ENCODE results near the gene ZDHHC11B. TPM values are rescaled to one million over a fixed set of nuclear protein-coding genes. Genes with fewer than 3 reads are reported as not detected.
"Not testable (repeated sequence)": the region's sequence is repeated elsewhere in the genome, so short reads cannot be mapped to it uniquely, and the experiment has no call there.

Gene ZDHHC11B
- total RNA-seq, 1 donor from 2014 or later = 0.09 TPM

GRCh38 chr5:794948-795347 lies 10.4 kb upstream of the ZDHHC11B start:
- DNase-seq; H3K9me3 Mint-ChIP-seq; intact Hi-C loops (cut with micrococcal nuclease); ATAC-seq (ENCODE audit: low read depth); H3K36me3 Mint-ChIP-seq (ENCODE audit: low read depth); POLR2A ChIA-PET; CTCF ChIA-PET; H3K4me1 Mint-ChIP-seq; H3K27ac Mint-ChIP-seq; H3K4me3 Mint-ChIP-seq: not testable (repeated sequence)
- H3K27me3 Mint-ChIP-seq = peaks cover 25% of the 10 kb centered on the region

- ATAC-seq (ENCODE audit: low read depth); DNase-seq; H3K4me3 Mint-ChIP-seq; H3K9me3 Mint-ChIP-seq; POLR2A ChIA-PET; intact Hi-C loops (cut with micrococcal nuclease); CTCF ChIA-PET; H3K27ac Mint-ChIP-seq; H3K36me3 Mint-ChIP-seq (ENCODE audit: low read depth); H3K4me1 Mint-ChIP-seq: not testable (repeated sequence)
- peaks cover 18% of the 10 kb centered on the region for H3K27me3 Mint-ChIP-seq
Measured at GRCh38 chr5:788703-789102, 4.2 kb upstream of the ZDHHC11B start.

- DNase-seq; H3K9me3 Mint-ChIP-seq; CTCF ChIA-PET; H3K4me3 Mint-ChIP-seq; POLR2A ChIA-PET; intact Hi-C loops (cut with micrococcal nuclease); H3K27ac Mint-ChIP-seq; H3K4me1 Mint-ChIP-seq; H3K36me3 Mint-ChIP-seq (ENCODE audit: low read depth); ATAC-seq (ENCODE audit: low read depth): not testable (repeated sequence)
- peaks cover 18% of the 10 kb centered on the region for H3K27me3 Mint-ChIP-seq
Measured at GRCh38 chr5:787857-788233, 3.3 kb upstream of the ZDHHC11B start.

- H3K27ac Mint-ChIP-seq; intact Hi-C loops (cut with micrococcal nuclease); H3K9me3 Mint-ChIP-seq; DNase-seq; ATAC-seq (ENCODE audit: low read depth); H3K36me3 Mint-ChIP-seq (ENCODE audit: low read depth); CTCF ChIA-PET; POLR2A ChIA-PET; H3K4me3 Mint-ChIP-seq; H3K4me1 Mint-ChIP-seq: not testable (repeated sequence)
- peaks cover 18% of the 10 kb centered on the region for H3K27me3 Mint-ChIP-seq
Measured at GRCh38 chr5:787224-787856, 2.8 kb upstream of the ZDHHC11B start.

- ATAC-seq (ENCODE audit: low read depth) (peak; percentile 13), DNase-seq (peak; percentile 34)
- H3K4me1 Mint-ChIP-seq; POLR2A ChIA-PET; H3K9me3 Mint-ChIP-seq; H3K27ac Mint-ChIP-seq; CTCF ChIA-PET; H3K36me3 Mint-ChIP-seq (ENCODE audit: low read depth): not testable (repeated sequence)
- Mint-ChIP-seq H3K4me3 (peak overlapping the region; percentile 75), H3K27me3 (peaks cover 15% of the 10 kb centered on the region)
- intact Hi-C loops (cut with micrococcal nuclease) = loop anchor here (2.0 kb wide), 1 partner anchor 92 kb away; the partner anchor contains the start of gene TPPP
Measured at GRCh38 chr5:785181-785705, 714 bp upstream of the ZDHHC11B start.

- peak overlapping the region; percentile 55 for H3K4me3 Mint-ChIP-seq
- H3K36me3 Mint-ChIP-seq (ENCODE audit: low read depth); H3K27me3 Mint-ChIP-seq; H3K4me1 Mint-ChIP-seq; CTCF ChIA-PET; POLR2A ChIA-PET; ATAC-seq (ENCODE audit: low read depth); H3K27ac Mint-ChIP-seq; H3K9me3 Mint-ChIP-seq: not testable (repeated sequence)
- peak; percentile 43 for DNase-seq
- intact Hi-C loops (cut with micrococcal nuclease) = loop anchor here (2.0 to 5.0 kb wide), 2 partner anchors 91 to 108 kb away; partner anchors contain the start of genes BRD9, TPPP and TRIP13
Measured at GRCh38 chr5:783881-784427, 575 bp downstream of the ZDHHC11B start.

GRCh38 chr5:783049-783802 lies 1.3 kb downstream of the ZDHHC11B start:
- intact Hi-C loops (cut with micrococcal nuclease) = loop anchor here (5.0 kb wide), 1 partner anchor 109 kb away; the partner anchor contains the start of genes BRD9 and TRIP13
- ATAC-seq (ENCODE audit: low read depth) = not testable (repeated sequence)

GRCh38 chr5:782356-782755 lies 2.2 kb downstream of the ZDHHC11B start:
- H3K9me3 Mint-ChIP-seq; POLR2A ChIA-PET; ATAC-seq (ENCODE audit: low read depth); H3K4me1 Mint-ChIP-seq; CTCF ChIA-PET; H3K27ac Mint-ChIP-seq; H3K4me3 Mint-ChIP-seq; H3K27me3 Mint-ChIP-seq; H3K36me3 Mint-ChIP-seq (ENCODE audit: low read depth); DNase-seq: not testable (repeated sequence)
- intact Hi-C loops (cut with micrococcal nuclease) = loop anchor here (5.0 kb wide), 1 partner anchor 110 kb away; the partner anchor contains the start of genes BRD9 and TRIP13

More at GRCh38 chr5:783049-783802, 1.3 kb downstream of the ZDHHC11B start:
- H3K27ac Mint-ChIP-seq; H3K4me3 Mint-ChIP-seq; H3K9me3 Mint-ChIP-seq; H3K36me3 Mint-ChIP-seq (ENCODE audit: low read depth); H3K4me1 Mint-ChIP-seq; DNase-seq; POLR2A ChIA-PET; H3K27me3 Mint-ChIP-seq; CTCF ChIA-PET: not testable (repeated sequence)

- H3K36me3 Mint-ChIP-seq (ENCODE audit: low read depth); H3K4me1 Mint-ChIP-seq; H3K27me3 Mint-ChIP-seq; CTCF ChIA-PET; POLR2A ChIA-PET; ATAC-seq (ENCODE audit: low read depth); H3K27ac Mint-ChIP-seq; H3K4me3 Mint-ChIP-seq; H3K9me3 Mint-ChIP-seq; DNase-seq: not testable (repeated sequence)
- intact Hi-C loops (cut with micrococcal nuclease) = loop anchor here (5.0 kb wide), 1 partner anchor 112 kb away; the partner anchor contains the start of genes BRD9 and TRIP13
Measured at GRCh38 chr5:780571-780970, 4.0 kb downstream of the ZDHHC11B start.

- H3K36me3 Mint-ChIP-seq (ENCODE audit: low read depth); H3K27me3 Mint-ChIP-seq; H3K4me3 Mint-ChIP-seq; H3K27ac Mint-ChIP-seq; DNase-seq; H3K4me1 Mint-ChIP-seq; intact Hi-C loops (cut with micrococcal nuclease); H3K9me3 Mint-ChIP-seq; CTCF ChIA-PET; POLR2A ChIA-PET; ATAC-seq (ENCODE audit: low read depth): not testable (repeated sequence)
Measured at GRCh38 chr5:778967-779366, 5.6 kb downstream of the ZDHHC11B start.

- H3K4me1 Mint-ChIP-seq; intact Hi-C loops (cut with micrococcal nuclease); POLR2A ChIA-PET: not testable (repeated sequence)
Measured at GRCh38 chr5:778421-778820, 6.1 kb downstream of the ZDHHC11B start.

More at GRCh38 chr5:778421-778820, 6.1 kb downstream of the ZDHHC11B start:
- H3K27me3 Mint-ChIP-seq; H3K4me3 Mint-ChIP-seq; DNase-seq; ATAC-seq (ENCODE audit: low read depth); H3K36me3 Mint-ChIP-seq (ENCODE audit: low read depth); H3K27ac Mint-ChIP-seq; CTCF ChIA-PET; H3K9me3 Mint-ChIP-seq: not testable (repeated sequence)
